ENCODE measurements around the gene DNAH9. TPM values are rescaled to one million over a fixed set of nuclear protein-coding genes. Genes with fewer than 3 reads are reported as not detected.

DNAH9 gene
- total and polyA plus RNA-seq, 2 of the 8 experiments (the other 6 are each of a cell fraction or from before 2014, with no cell fraction given): 0.21 to 0.86 TPM

GRCh38 chr17:11612956-11613355 is 14.7 kb downstream of the DNAH9 start:
- Histone ChIP-seq H2BK5ac (ENCODE audit: low read depth, low read length) (no peak overlapping the region), H3K36me3 (ENCODE audit: control insufficient read depth in 2 of 4, insufficient read depth in 4 of 4, low read length in 3 of 4) (no peaks in the 10 kb centered on the region), H4K20me1 (replicated peaks in 1 of 2; ENCODE audit: control insufficient read depth in 1 of 2, insufficient read depth in 2 of 2, low read length in 2 of 2) (no peaks in the 10 kb centered on the region), H3K14ac (ENCODE audit: insufficient read length) (no peak overlapping the region), H2BK20ac (ENCODE audit: low read length) (no peak overlapping the region), H3K27ac (ENCODE audit: low read depth, low read length) (no peak overlapping the region), H2AFZ (ENCODE audit: low read length) (peak overlapping the region; percentile 25; the same call in 1 of the 2 replicates), H4K8ac (ENCODE audit: extremely low read depth, insufficient read depth, low read length) (no peak overlapping the region), H3K9me3 (ENCODE audit: insufficient read depth in 2 of 2, low read depth in 1 of 2, low read length in 1 of 2) (no peaks in the 10 kb centered on the region), H2AK5ac (ENCODE audit: low read depth, low read length) (no peak overlapping the region), H3K4ac (replicated peaks; ENCODE audit: insufficient read length, low read depth, low read length) (no peak overlapping the region), H3K23ac (ENCODE audit: insufficient read length) (no peak overlapping the region), H3K79me1 (ENCODE audit: low read depth, low read length) (no peaks in the 10 kb centered on the region), H2BK120ac (replicated peaks; ENCODE audit: low read depth, low read length) (no peak overlapping the region), H3K27me3 (replicated peaks in 1 of 4; ENCODE audit: control insufficient read depth in 3 of 4, extremely low read depth in 1 of 4, insufficient read depth in 3 of 4, low read length in 3 of 4) (no peaks in the 10 kb centered on the region), H3K79me2 (ENCODE audit: control insufficient read depth in 1 of 2, insufficient read depth in 2 of 2, low read length in 2 of 2) (no peaks in the 10 kb centered on the region), H3K4me3 (ENCODE audit: extremely low read depth in 1 of 4, insufficient read depth in 2 of 4, low read depth in 3 of 4, low read length in 4 of 4) (no peak overlapping the region), H3K18ac (ENCODE audit: extremely low read depth, low read length) (no peak overlapping the region), H3K56ac (replicated peaks; ENCODE audit: insufficient read length, low read depth, low read length) (no peak overlapping the region), H3K4me2 (ENCODE audit: insufficient read depth in 1 of 2, low read depth in 2 of 2, low read length in 2 of 2) (no peak overlapping the region), H3K4me1 (replicated peaks in 1 of 4; ENCODE audit: control insufficient read depth in 3 of 4, insufficient read depth in 4 of 4, low read length in 3 of 4) (no peaks in the 10 kb centered on the region; a peak in 1 of 7 replicates), H4K5ac (ENCODE audit: insufficient read length, low read depth, low read length) (no peak overlapping the region), H2BK15ac (ENCODE audit: low read length) (no peak overlapping the region), H4K91ac (replicated peaks; ENCODE audit: insufficient read length, low read length) (no peak overlapping the region), H3K9ac (replicated peaks in 1 of 4; ENCODE audit: extremely low read depth in 1 of 4, low read depth in 3 of 4, low read length in 3 of 4) (no peak overlapping the region; a peak in 1 of 7 replicates), H3K23me2 (ENCODE audit: low read depth, low read length) (no peaks in the 10 kb centered on the region), H2BK12ac (ENCODE audit: low read depth, low read length) (no peak overlapping the region)
- FAIRE-seq: no peak
- TF ChIP-seq BACH1 (IDR thresholded peaks at IDR 0.05; ENCODE audit: low read length): no peak
- no peak for DNase-seq (ENCODE audit: low read depth in 1 of 2, low spot score in 2 of 2)
- WGBS, 2 experiments (ENCODE audit: extremely low coverage in 1 of 2, insufficient coverage in 1 of 2, insufficient read length in 1 of 2, insufficient replicate concordance in 2 of 2, low coverage in 1 of 2, low lambda C conversion rate in 2 of 2, missing lambda C conversion rate in 1 of 2): 78% methylated on average over 2 of the region's 2 CpGs; no CpG with 5 or more reads in 1 of the 2 experiments
- ChIA-PET CTCF (ENCODE audit: partially characterized antibody) (interaction anchor here (0.8 to 1.7 kb wide), 5 partner anchors 9 to 737 kb away, joined by 3 to 4 read pairs (median 3); no protein-coding TSS in a partner anchor), POLR2A (ENCODE audit: partially characterized antibody) (no interaction called here)

All from H1 (cell line).